ENCODE measurements around the gene HNRNPAB.
"Not testable (repeated sequence)": the region's sequence is repeated elsewhere in the genome, so short reads cannot be mapped to it uniquely, and the experiment has no call there.

Gene HNRNPAB

GRCh38 chr5:178213003-178213461, 8.7 kb downstream of the HNRNPAB start:
- DNase-seq: no peak

- no peak for DNase-seq
Observed at GRCh38 chr5:178213748-178214151, 9.4 kb downstream of the HNRNPAB start.

GRCh38 chr5:178214160-178214803, 9.9 kb downstream of the HNRNPAB start:
- DNase-seq: no peak

- DNase-seq: no peak
Observed at GRCh38 chr5:178215280-178216002, 11.1 kb downstream of the HNRNPAB start.

- DNase-seq: no peak
Observed at GRCh38 chr5:178216088-178216534, 11.8 kb downstream of the HNRNPAB start.

- no peak for DNase-seq
Observed at GRCh38 chr5:178216779-178217178, 12.4 kb downstream of the HNRNPAB start.

GRCh38 chr5:178218237-178218776, 14.0 kb downstream of the HNRNPAB start:
- DNase-seq: no peak

GRCh38 chr5:178218827-178219226, 14.5 kb downstream of the HNRNPAB start:
- no peak for DNase-seq

- no peak for DNase-seq
Observed at GRCh38 chr5:178221282-178221681, 16.9 kb downstream of the HNRNPAB start.

GRCh38 chr5:178221853-178222252, 17.5 kb downstream of the HNRNPAB start:
- no peak for DNase-seq

DNA sequence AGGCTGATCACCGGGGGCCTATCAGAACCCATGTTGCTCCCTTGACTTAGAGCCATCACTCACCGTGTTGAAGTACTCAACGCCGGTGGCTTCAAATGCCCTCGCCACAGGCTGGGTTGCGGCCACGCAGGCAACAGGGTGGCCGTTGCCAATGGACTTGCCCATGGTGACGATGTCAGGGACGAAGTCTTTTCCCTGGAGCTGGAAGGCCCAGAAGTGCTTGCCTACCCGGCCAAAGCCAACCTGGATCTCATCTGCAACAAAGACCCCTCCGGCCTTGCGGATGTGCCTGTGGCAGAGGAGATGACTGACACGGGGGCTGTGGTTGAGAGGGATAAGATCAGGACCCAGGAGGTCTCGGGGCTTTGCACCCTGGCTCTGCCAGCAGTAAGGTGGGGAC, 18.0 kb downstream of the HNRNPAB start:
- no peak for DNase-seq

- no peak for DNase-seq
Observed at GRCh38 chr5:178223196-178223773, 19.0 kb downstream of the HNRNPAB start.

DNA sequence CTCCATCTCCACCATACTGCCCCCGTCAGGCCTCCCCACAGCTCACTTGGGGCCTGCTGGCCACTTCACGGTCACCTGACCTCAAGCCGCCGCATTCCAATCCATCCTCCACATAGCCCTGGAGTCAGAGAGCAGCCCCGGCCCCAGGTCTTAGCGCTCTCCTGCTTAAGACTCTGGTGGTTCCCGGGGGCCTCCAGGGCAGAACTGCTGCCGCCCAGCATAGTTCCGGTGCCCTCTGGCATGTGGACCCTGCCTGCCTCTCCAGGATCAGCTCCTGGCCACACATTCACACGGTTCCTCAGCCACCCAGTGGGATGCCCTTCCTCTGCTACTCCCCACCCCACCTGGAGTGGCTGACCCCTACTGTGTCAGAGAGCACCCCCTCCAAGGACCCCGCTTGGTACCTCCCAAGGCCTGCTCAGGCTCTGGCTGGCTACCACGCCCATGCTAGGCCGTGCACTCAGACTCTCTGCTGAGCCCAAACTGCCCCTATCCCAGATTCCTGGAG, 19.5 kb downstream of the HNRNPAB start:
- no peak for DNase-seq

DNA sequence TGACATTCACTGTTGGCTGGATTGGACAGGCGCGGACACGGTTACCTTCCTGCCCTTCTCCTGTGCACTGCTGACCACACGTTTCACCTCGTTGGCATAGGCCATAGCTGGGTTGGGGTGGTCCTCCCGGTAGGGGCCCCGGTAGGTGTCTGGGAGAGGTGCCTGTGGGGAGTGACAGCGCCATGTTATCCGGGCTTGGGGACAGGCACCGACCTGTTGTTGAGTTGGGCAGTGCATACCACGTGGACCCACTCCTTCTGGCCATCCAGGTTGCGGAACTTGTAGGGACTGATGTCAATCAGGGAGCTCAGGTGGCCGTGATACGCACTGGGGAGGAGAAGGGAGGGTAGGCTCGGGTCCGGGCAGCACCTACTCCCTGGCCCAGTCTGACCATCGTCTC, 20.1 kb downstream of the HNRNPAB start:
- DNase-seq: no peak

- DNase-seq: no peak
Observed at GRCh38 chr5:178225174-178225573, 20.8 kb downstream of the HNRNPAB start.

DNA sequence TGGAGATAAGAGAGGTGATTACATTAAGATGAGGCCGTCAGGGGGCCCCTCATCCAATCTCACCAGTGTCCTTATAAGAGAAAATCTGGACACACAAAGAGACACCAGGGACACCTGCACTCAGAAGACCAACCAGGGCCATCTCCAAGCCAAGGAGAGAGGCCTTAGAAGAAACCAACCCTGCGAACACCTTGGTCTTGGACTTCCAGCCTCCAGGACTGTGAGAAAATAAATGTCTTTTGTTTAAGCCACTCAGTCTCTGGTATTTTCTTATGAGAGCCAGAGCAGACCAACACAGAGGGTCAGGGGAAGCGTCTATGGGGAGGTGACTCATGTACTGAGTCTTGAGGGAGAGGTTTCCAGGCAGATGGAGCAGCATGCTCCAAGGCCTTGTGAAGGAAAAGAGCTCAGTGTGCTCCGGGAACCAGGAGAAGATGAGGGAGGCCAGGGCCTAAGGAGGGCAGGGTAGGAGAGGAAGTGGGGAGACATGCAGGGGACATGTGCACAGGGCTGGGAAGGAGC, 22.9 kb downstream of the HNRNPAB start:
- no peak for DNase-seq

DNA sequence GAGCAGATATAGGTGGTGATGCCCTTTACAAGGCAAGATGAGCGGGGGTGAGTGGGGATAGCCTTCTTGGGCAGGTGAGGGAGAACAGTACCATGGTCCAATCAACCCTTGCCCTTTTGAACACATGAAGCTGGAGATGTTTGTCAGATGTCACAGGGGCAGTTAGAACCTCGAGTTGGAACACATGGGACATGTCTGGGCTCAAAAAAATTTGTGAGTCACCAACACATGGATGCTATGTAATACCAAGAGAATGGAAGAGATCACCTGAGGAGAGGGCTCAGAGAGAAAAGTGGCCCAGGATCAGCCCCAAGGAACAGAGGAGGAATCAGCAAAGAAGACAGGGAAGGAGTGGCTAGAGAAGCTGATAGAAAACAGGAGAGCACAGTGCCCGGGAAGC, 23.6 kb downstream of the HNRNPAB start:
- DNase-seq: no peak

GRCh38 chr5:178228609-178229008, 24.3 kb downstream of the HNRNPAB start:
- no peak for DNase-seq

- not testable (repeated sequence) for DNase-seq
Observed at GRCh38 chr5:178229111-178229510, 24.8 kb downstream of the HNRNPAB start.

DNA sequence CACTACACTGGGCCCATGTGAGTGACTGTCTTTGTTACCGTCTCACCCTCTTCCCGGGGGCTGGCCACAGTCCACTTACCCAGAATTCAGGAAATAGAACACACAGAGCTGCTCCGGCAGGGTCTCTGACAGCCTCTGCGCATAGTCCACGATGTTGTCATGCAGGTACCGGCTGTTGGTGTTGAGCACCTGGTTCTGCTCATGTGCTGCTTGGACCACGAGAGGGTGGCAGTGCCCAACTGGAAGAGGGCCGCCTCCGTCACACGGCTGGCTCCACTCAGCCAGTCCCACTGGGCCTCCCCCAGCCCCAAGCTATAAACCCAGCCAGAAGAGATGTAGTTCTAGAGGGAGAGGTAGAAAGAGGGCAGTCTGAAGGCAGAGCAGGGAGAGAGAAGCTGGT, 25.5 kb downstream of the HNRNPAB start:
- DNase-seq: no peak

GRCh38 chr5:178230879-178231538, 26.7 kb downstream of the HNRNPAB start:
- no peak for DNase-seq

DNA sequence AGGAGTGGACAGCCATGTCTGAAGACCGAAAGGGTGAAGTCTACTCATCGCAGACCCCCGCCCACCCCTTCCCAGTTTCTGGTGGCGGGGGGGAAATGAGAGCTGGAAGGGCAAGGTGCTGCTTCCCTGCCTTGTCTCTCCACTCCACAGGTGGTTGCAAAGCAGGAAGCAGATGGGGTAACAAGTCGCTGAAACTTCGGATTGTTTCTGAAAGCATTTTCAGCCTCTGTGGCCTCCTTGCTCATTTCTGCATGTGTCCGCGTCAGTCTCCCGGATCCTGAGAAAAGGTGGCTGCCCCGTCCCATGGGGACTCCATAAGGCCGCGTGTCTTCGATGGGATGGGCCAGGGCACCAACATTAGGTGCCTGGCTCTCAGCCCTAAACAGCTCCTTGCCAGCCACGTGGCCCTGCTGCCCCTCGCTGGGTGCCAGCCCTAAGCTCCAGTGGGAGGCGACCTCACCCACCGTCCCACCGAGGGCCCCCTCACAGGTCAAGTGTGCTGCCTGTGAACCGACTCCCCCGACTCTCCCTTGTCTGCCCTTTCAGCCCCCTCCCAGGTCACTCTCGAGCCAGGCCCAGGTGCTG, 27.3 kb downstream of the HNRNPAB start:
- DNase-seq: no peak

All from stimulated activated CD4-positive, alpha-beta T cell treated with anti-CD3 and anti-CD28 coated beads, Interleukin-4, amount 100 ng/mL, for 1 hour (primary cell).